Fibroblast of skin of abdomen (primary cell): ENCODE results near the gene AP1S3.
"Not testable (repeated sequence)": the region's sequence is repeated elsewhere in the genome, so short reads cannot be mapped to it uniquely, and the experiment has no call there.

Source experiments
- DNase-seq: peaks from one replicate; pipeline ENCODE4 v3.0.0-alpha.2; 2013

The AP1S3 gene

GRCh38 chr2:223852281-223852795 lies 15.0 kb upstream of the AP1S3 start:
- DNase-seq, result no peak

DNA sequence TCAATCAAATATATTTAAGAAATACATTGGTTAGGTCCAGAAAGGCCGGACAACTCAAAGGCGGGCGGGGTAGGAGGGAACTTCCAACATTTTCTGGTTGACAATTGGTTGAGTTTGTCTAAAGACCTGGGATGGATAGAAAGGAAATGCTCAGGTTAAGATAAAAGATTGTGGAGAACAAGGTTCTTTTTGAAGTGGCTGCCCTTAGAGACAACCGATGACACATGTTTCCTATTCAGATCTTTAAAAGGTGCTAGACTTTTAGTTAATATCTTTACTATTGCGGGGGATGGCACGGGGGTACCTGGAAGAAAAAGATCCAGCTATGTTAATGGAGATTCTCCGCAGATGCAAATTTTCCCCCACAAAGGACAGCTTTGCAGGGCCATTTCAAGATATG lies 10.0 kb upstream of the AP1S3 start:
- DNase-seq, result no peak

DNA sequence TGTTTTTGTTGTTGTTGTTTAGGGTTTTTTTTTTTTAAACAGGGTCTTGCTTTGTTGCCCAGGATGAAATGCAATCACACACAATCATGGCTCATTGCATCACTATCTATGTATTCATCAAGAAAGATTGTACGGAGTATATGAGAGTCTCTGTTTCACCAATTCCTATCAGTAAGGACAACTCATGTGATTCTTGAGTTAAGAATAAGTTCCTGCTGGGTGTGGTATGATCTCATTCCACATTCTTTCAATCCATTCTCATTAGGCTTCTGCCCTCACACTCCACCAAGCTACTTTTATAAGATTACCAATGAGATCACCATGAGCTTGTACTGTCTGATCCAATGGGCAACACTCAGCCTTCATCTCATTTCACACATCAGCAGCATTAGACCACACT lies 9.1 kb upstream of the AP1S3 start:
- peak; percentile 76 for DNase-seq

DNA sequence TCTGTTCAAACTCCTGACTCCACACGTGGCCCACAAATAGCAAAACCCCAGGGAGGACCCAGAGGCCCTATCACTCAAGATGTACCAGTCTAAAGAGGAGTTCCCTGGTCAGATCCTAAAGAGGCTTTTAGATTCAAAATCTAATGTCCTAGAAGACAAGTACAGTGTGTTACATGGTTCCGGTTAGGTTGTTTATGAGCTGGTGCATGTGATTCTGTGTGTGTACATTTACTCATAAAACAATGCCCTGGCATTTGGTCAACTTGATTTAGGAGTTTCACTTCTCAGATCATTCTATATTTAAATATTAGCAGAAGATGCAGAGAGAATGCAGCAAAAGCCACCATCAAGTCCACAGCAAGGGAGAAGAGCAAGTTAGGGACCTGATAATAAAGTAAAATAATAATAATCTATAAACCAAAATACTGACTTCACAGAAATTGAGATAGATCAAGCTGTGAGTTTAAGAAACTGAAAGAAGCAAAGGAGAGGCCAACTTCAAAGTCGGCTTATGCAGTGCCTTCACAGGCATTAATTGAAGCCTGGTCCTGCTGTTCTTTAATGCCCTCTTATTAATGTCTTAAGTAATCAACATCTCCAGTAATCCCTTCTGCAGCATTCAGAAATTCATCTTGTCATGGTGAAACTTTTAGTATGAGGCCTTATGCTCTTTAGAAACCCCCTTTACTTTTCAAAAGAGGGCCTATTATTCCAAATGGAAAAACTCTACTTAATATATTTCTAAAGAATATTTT lies 4.2 kb upstream of the AP1S3 start:
- DNase-seq, result no peak

GRCh38 chr2:223835701-223836532 lies 1.5 kb downstream of the AP1S3 start:
- DNase-seq, result no peak

DNA sequence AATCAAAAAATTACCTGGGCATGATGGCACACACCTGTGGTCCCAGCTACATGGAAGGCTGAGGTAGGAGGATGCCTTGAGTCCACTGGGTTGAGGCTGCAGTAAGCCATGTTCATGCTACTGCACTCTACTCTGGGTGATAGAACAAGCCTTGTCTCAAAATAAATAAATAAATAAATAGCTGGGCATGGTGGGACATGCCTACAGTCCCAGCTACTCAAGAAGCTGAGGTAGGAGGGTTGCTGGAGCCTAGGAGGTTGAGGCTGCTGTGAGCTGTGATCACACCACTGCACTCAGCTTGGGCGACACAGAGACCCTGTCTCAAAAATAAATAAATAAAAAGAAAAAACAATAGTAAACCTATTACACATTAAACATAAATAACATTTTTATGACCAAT lies 3.0 kb downstream of the AP1S3 start:
- no peak for DNase-seq

GRCh38 chr2:223832241-223832903 lies 5.0 kb downstream of the AP1S3 start:
- DNase-seq, result no peak

DNA sequence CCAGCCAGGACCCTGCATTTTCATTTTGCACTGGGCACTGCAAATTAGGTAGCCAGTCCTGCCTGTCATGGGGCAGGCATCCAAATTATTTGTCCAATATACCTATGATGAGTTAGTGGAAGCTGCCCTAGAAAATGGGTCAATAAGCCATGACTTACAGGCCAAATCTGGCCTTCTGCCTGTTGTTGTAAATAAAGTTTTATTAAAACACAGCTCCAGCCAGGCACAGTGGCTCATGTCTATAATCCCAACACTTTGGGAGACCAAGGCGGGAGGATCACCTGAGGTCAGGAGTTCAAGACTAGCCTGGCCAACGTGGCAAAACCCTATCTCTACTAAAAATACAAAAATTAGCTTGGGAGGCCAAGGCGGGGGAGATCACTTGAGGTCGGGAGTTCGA lies 8.3 kb downstream of the AP1S3 start:
- DNase-seq, result no peak

- no peak for DNase-seq
These were observed 9.1 kb downstream of the AP1S3 start for GRCh38 chr2:223828314-223828713.

DNA sequence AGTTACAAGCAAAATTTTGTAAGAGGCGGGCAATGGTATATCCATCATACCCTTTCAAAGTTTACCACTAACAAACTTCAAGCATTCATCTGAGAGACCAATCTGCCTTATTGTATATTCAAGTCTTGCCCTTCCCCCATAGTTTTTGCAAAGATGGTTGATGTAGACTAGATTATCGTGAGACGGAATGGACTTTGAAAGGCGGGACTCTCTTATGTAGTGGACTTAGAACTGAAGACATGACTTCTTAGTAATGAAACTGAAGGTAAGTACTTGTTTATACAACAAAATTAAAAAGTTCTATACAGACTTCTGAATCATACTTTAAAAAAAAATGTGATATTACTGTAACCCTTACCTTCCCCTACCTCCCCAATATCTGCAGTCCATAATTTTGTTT lies 10.4 kb downstream of the AP1S3 start:
- no peak for DNase-seq

- DNase-seq, result no peak
These were observed 13.1 kb downstream of the AP1S3 start for GRCh38 chr2:223824301-223824700.

- no peak for DNase-seq
These were observed 14.6 kb downstream of the AP1S3 start for GRCh38 chr2:223822818-223823217.

DNA sequence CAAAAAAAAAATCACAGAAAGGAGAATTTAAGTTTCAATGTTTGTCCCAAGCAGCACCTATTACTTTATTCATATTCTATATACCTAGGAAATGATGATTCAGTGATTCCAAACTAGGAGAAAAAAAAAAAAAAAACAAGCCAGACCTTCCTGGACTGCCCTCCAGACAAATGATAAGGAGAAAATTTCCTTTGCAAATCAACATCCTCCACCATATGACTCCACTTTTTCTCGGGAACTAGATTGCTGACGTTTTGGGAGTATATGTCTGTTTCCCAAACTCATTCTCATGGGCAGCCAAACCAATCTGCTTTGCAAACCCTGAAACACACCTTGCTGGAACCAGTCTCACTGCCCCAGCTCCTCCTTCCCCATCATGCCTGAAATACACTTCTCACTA lies 16.8 kb downstream of the AP1S3 start:
- DNase-seq, result no peak

- DNase-seq, result no peak
These were observed 17.5 kb downstream of the AP1S3 start for GRCh38 chr2:223819891-223820290.

DNA sequence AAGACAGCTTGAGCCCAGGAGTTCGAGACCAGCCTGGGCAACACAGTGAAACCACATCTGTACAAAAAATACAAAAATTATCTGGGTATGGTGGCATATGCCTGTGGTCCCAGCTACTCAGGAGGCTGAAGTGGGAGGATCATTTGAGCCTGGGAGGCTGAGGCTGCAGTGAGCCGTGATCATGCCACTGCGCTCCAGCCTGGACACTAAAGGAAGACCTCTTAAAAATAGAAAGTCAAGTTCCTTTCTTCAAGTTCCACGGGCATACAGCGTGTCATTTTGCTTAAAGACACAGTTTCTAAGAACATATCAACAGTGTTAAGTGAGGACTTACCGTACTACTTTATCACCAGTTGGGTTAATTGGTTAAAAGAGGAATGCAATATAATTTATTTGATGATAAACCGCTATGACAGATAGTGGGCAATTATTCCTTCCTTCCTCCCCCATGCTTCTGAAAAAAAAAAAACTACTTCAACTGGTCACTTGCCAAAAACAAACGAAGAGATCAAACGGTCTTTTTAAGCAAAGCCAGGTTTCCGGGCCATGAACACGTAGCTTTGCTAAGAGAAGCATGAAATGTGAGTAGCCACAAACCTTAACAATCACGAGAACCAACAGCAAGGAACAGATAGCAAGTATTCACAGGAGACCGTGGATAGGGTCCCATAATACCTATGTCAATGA lies 21.4 kb downstream of the AP1S3 start:
- no peak for DNase-seq

- DNase-seq, result peak; percentile 83
These were observed 22.0 kb downstream of the AP1S3 start for GRCh38 chr2:223815186-223815883.

DNA sequence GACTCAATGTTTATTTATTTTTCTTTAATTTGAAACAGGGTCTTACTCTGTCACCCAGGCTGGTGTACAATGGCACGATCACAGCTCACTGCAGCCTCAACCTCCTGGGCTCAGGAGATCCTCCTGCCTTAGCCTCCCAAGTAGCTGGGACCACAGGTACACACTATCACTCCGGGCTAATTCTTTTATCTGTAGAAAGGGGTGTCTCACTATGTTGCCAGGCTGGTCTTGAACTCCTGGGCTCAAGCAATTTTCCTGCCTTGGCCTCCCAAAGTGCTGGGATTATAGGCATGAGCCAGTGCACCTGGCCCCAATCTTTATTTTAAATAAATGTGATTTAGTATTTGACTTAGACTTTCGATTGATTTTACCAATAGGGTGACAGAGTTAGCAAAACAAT lies 22.6 kb downstream of the AP1S3 start:
- DNase-seq, result not testable (repeated sequence)

- no peak for DNase-seq
These were observed 24.1 kb downstream of the AP1S3 start for GRCh38 chr2:223813329-223813728.

DNA sequence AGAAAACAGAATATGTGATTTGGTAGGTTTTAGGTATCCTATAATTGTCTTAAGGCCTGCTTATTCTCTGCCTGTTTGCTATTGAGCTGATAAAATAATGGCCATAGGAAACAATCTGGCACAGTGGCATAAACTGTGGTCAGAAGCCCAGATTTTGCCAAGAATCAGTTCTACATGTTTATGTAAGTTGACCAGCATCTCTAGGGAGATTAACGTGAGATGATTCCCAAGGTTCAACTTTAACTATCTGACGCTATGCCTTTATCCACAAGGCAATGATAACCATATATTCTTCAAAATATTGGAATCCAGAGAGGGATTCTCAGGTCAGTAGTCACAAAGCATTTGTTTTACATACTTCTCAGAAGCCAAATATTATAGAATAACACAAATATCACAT lies 25.6 kb downstream of the AP1S3 start:
- peak; percentile 13 for DNase-seq

GRCh38 chr2:223805008-223805407 lies 32.4 kb downstream of the AP1S3 start:
- no peak for DNase-seq

- no peak for DNase-seq
These were observed 35.6 kb downstream of the AP1S3 start for GRCh38 chr2:223801736-223802135.

GRCh38 chr2:223800908-223801307 lies 36.5 kb downstream of the AP1S3 start:
- peak; percentile 27 for DNase-seq
